K562 (cell line): ENCODE data around the gene ACSS1. TPM values are rescaled to one million over a fixed set of nuclear protein-coding genes. Genes with fewer than 3 reads are reported as not detected.

ENCODE experiments used
- ATAC-seq: fragments of 200-7000 bp; cut with Tn5 transposase; 3 replicates; pipeline ENCODE4 v1.9.1; 2020; ENCODE audit warnings: moderate library complexity
- BruUV-seq: library from RNA; stranded (reverse); fragments of 400-500 nt; replicated peaks from 2 replicates; lab custom pipeline; 2021; lab: Mats Ljungman, UMichigan
- CTCF ChIA-PET: fragments of 300-600 bp; formaldehyde crosslinking; extraction: SDS; loops from one replicate; lab custom pipeline; 2021; ENCODE audit warnings: low intra/inter-chr PET ratio; lab: Yijun Ruan, JAX
- POLR2A ChIA-PET: fragments of 300-600, 350-650 bp; sonication (Branson Sonifier 250); formaldehyde crosslinking; extraction: SDS; loops from one replicate; lab custom pipeline; 2021; ENCODE audit warnings: antibody characterized with exemption, inconsistent platforms; lab: Yijun Ruan, JAX
- DNase-seq, 4 experiments: peaks; one replicate each; pipeline versions ENCODE4 v3.0.0 to v3.0.0-alpha.2; 2011 to 2018; ENCODE audit warnings: low spot score in 3 of 4, mixed read lengths in 3 of 4; ENCODE audit errors: extremely low read depth in 1 of 4
- FAIRE-seq: peaks from 2 replicates; lab custom pipeline; 2011; peaks lifted over from hg19 to GRCh38; lab: Jason Lieb, UNC
- H2AFZ ChIP-seq: 2 replicates; pipeline ENCODE4 v1.6.0; 2011; ENCODE audit warnings: low read depth, low read length, control low read depth, inconsistent platforms
- H3K27ac ChIP-seq: fragments of 200-600 bp; 3 replicates; pipeline ENCODE4 v1.8.0; 2011; ENCODE audit warnings: low read depth, mild to moderate bottlenecking, control low read depth, inconsistent platforms, low read length, moderate library complexity, mixed read lengths; ENCODE audit errors: extremely low read depth
- H3K27me3 ChIP-seq, 2 experiments: fragments of 300-600 bp in 1 of 2; 2 replicates in 1 of 2; 3 replicates in 1 of 2; pipeline versions ENCODE4 v1.6.0 to v1.8.0; 2011; ENCODE audit warnings: inconsistent platforms in 2 of 2, low read length in 2 of 2, mild to moderate bottlenecking in 1 of 2, mixed read lengths in 1 of 2, moderate library complexity in 1 of 2; ENCODE audit not compliant: control insufficient read depth in 2 of 2, insufficient read depth in 2 of 2
- H3K36me3 ChIP-seq: fragments of 300-600 bp; 3 replicates; pipeline ENCODE4 v1.8.0; 2011; ENCODE audit warnings: mild to moderate bottlenecking, low read length, inconsistent platforms; ENCODE audit not compliant: control insufficient read depth, insufficient read depth
- H3K4me1 ChIP-seq, 2 experiments: fragments of 200-600 bp in 1 of 2; replicated peaks in 1 of 2; 2 replicates in 1 of 2; 3 replicates in 1 of 2; pipeline versions ENCODE4 v1.5.1 to v1.8.0; 2011; ENCODE audit warnings: inconsistent platforms in 2 of 2, low read length in 2 of 2, mild to moderate bottlenecking in 1 of 2, mixed read lengths in 1 of 2, moderate library complexity in 1 of 2; ENCODE audit not compliant: control insufficient read depth in 2 of 2, insufficient read depth in 2 of 2
- H3K4me2 ChIP-seq: 2 replicates; pipeline ENCODE4 v1.6.1; 2011; ENCODE audit warnings: low read length, control low read depth, inconsistent platforms, mixed read lengths; ENCODE audit not compliant: insufficient read depth
- H3K4me3 ChIP-seq: fragments of 200-600 bp; sonication (generic), shearing (Covaris generic); 2 replicates; pipeline ENCODE4 v1.5.1; 2016; ENCODE audit warnings: control low read depth, inconsistent platforms
- H3K79me2 ChIP-seq: fragments of 200-600 bp; 3 replicates; pipeline ENCODE4 v1.8.0; 2011; ENCODE audit warnings: low read length, inconsistent platforms; ENCODE audit not compliant: control insufficient read depth, insufficient read depth
- H3K9ac ChIP-seq, 2 experiments: 2 replicates each; pipeline versions ENCODE4 v1.6.0 to v1.6.1; 2011; ENCODE audit warnings: low read depth in 2 of 2, low read length in 2 of 2, control low read depth in 1 of 2, inconsistent platforms in 1 of 2, mild to moderate bottlenecking in 1 of 2, mixed read lengths in 1 of 2; ENCODE audit not compliant: insufficient read depth in 1 of 2
- H3K9me1 ChIP-seq: one replicate; pipeline ENCODE4 v1.6.0; 2011; ENCODE audit warnings: inconsistent platforms, mild to moderate bottlenecking, low read length, moderate library complexity; ENCODE audit not compliant: control insufficient read depth, insufficient read depth
- H3K9me3 ChIP-seq: replicated peaks from 2 replicates; pipeline ENCODE4 v1.5.1; 2011; ENCODE audit warnings: low read depth, low read length, inconsistent platforms; ENCODE audit not compliant: control insufficient read depth, insufficient read depth
- H4K20me1 ChIP-seq: replicated peaks from 2 replicates; pipeline ENCODE4 v1.6.1; 2011; ENCODE audit warnings: low read length, inconsistent platforms, mixed read lengths; ENCODE audit not compliant: control insufficient read depth, insufficient read depth
- BMI1 ChIP-seq: fragments of 150-350 bp; IDR thresholded peaks from 2 replicates; pipeline ENCODE4 v1.6.1; 2014; ENCODE audit warnings: low read length
- EP300 ChIP-seq: IDR thresholded peaks from 2 replicates; pipeline ENCODE4 v1.6.1; 2012; ENCODE audit warnings: low read length, improper control_type of control experiment
- GTF2F1 ChIP-seq: IDR thresholded peaks from 2 replicates; pipeline ENCODE4 v1.6.1; 2011; ENCODE audit warnings: low read depth, low read length, improper control_type of control experiment
- MEF2D ChIP-seq: conservative IDR thresholded peaks from 2 replicates; pipeline ENCODE4 v1.6.1; 2016; ENCODE audit warnings: low read depth, missing genetic modification characterization, missing compliant biosample characterization
- MYC ChIP-seq, 2 experiments: fragments of 250-450 bp in 1 of 2; sonication (Bioruptor Pico) in 1 of 2; IDR thresholded peaks; 2 replicates each; pipeline versions ENCODE4 v1.5.1 to v1.6.1; 2012 to 2021; ENCODE audit warnings: low read depth in 2 of 2, borderline replicate concordance in 1 of 2, improper control_type of control experiment in 1 of 2, low read length in 1 of 2, mild to moderate bottlenecking in 1 of 2, moderate library complexity in 1 of 2
- PCBP2 ChIP-seq: fragments of 200-400 bp; formaldehyde crosslinking; IDR thresholded peaks from 2 replicates; pipeline ENCODE4 v1.6.1; 2018; ENCODE audit warnings: low read length, low read depth, mild to moderate bottlenecking, moderate library complexity; ENCODE audit not compliant: poor library complexity, severe bottlenecking
- PKNOX1 ChIP-seq: fragments of 450-650 bp; IDR thresholded peaks from 2 replicates; pipeline ENCODE4 v1.6.1; 2016
- RBM25 ChIP-seq: fragments of 200-400 bp; formaldehyde crosslinking; IDR thresholded peaks from 2 replicates; pipeline ENCODE4 v1.6.1; 2018; ENCODE audit warnings: low read length, low read depth, moderate library complexity; ENCODE audit not compliant: severe bottlenecking
- XRCC4 ChIP-seq: IDR thresholded peaks from one replicate; pipeline ENCODE4 v1.6.1; 2011; ENCODE audit not compliant: insufficient read depth, insufficient read length; ENCODE audit errors: extremely low read depth
- ZNF449 ChIP-seq: fragments of 250-450 bp; sonication (Bioruptor Pico); IDR thresholded peaks from 2 replicates; pipeline ENCODE4 v1.8.0; 2022; ENCODE audit warnings: moderate library complexity, mild to moderate bottlenecking, inconsistent platforms
- WGBS: fragments of 100-300 bp; shearing (Covaris generic); methylation state at CpG from one replicate; pipeline ENCODE4 v1.1.6; 2016; ENCODE audit warnings: low coverage, mixed read lengths; ENCODE audit not compliant: insufficient coverage; ENCODE audit errors: missing lambda C conversion rate; 5-methylcytosine and 5-hydroxymethylcytosine counted together
- in situ Hi-C: fragments of 300-500 bp; cut with MboI; formaldehyde crosslinking; loops from 4 replicates; pipeline ENCODE4 v1.15.0; 2018; ENCODE audit warnings: inconsistent platforms, mixed read lengths
- intact Hi-C: fragments of 100-400 bp; cut with micrococcal nuclease; formaldehyde crosslinking; loops from 2 replicates; pipeline ENCODE4 v1.14.2; 2022
- polyA plus RNA-seq, 8 experiments: library from polyadenylated mRNA; depleted of rRNA in 4 of 8; stranded (reverse) in 5 of 8; unstranded in 3 of 8; fragments of >200 nt; fragmentation: Nextera tagmentation in 2 of 8; fragmentation: Illumina TruSeq in 1 of 8; extraction: Ambion mirVana in 2 of 8; extraction: Trizol in 1 of 8; gene quantifications; 2 replicates each; pipeline versions ENCODE4 v1.2.1 to v1.2.3, GENCODE V29; 2011 to 2014; ENCODE audit warnings: inconsistent platforms in 1 of 8, missing spikeins in 1 of 8
- total RNA-seq, 7 experiments: library from RNA; depleted of rRNA in 6 of 7; stranded (reverse); fragments of >200 nt in 6 of 7; fragmentation: Illumina TruSeq in 2 of 7; extraction: Trizol in 2 of 7; gene quantifications; 2 replicates each; pipeline versions ENCODE4 v1.2.1 to v1.2.3, GENCODE V29; 2011 to 2021; ENCODE audit warnings: low replicate concordance in 1 of 7
- TF ChIP-seq, protein P1 (sequence below), 2 experiments: fragments of 200-800 bp in 1 of 2; sonication (Bioruptor generic) in 1 of 2; sonication (generic) in 1 of 2; formaldehyde crosslinking in 1 of 2; IDR thresholded peaks in 1 of 2; conservative IDR thresholded peaks in 1 of 2; 2 replicates each; pipeline versions ENCODE4 v1.5.0 to v1.6.1; 2016 to 2020; ENCODE audit warnings: missing compliant biosample characterization in 1 of 2, missing genetic modification characterization in 1 of 2, missing genetic modification reagents in 1 of 2

Gene ACSS1
- total and polyA plus RNA-seq, 9 of the 15 experiments (the other 6 are each of a cell fraction or from before 2014, with no cell fraction given): 0.07 to 2.1 (median 0.27) TPM; not detected in 3

DNA sequence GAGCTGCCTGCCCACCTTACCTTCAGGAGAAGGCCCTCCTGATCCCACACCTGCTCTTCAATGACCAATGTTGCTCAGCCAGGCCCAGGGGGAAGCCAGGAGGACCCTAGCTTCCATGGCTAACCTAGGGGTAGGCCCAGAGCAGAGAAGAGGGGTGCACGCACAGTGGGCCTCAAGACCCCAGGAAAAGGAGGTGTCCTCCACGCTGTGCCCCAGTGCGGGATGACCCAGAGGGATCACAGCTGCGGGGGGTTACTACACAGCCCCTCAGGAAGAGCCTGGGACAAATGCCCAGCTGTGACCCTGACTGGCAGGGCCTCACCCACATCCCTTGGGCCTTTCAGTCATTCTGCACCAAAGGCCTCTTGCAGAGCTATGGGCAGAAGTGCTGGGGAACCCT is 33.8 kb downstream of the ACSS1 start:
- Histone ChIP-seq H3K79me2 (no peaks in the 10 kb centered on the region), H3K9me3 (no peaks in the 10 kb centered on the region), H3K36me3 (no peaks in the 10 kb centered on the region), H3K9ac (no peak overlapping the region), H3K27me3 (peaks cover 0 to 16% of the 10 kb centered on the region in 2 experiments; a peak in 3 of 5 replicates), H3K27ac (no peak overlapping the region), H3K9me1 (no peaks in the 10 kb centered on the region), H3K4me1 (no peaks in the 10 kb centered on the region), H4K20me1 (no peaks in the 10 kb centered on the region; the same call in 1 of the 2 replicates), H2AFZ (no peak overlapping the region), H3K4me2 (no peak overlapping the region), H3K4me3 (no peak overlapping the region)
- WGBS: 0% methylated on average over 1 of the region's 4 CpGs
- no peak for FAIRE-seq
- in situ Hi-C loops (no loop called here), intact Hi-C loops (no loop called here)
- ChIA-PET POLR2A (no interaction called here), CTCF (no interaction called here)
- no TSS peak for BruUV-seq
- no peak for DNase-seq
- ATAC-seq: no peak
- TF ChIP-seq BMI1: no peak
- TF ChIP-seq, all 486 proteins: peak for 0

- Histone ChIP-seq H3K79me2 (no peaks in the 10 kb centered on the region), H2AFZ (no peak overlapping the region), H3K9ac (no peak overlapping the region), H3K4me3 (no peak overlapping the region), H3K36me3 (no peaks in the 10 kb centered on the region), H3K27ac (no peak overlapping the region), H3K9me1 (no peaks in the 10 kb centered on the region), H3K4me1 (no peaks in the 10 kb centered on the region), H3K27me3 (peaks cover 0 to 22% of the 10 kb centered on the region in 2 experiments; a peak in 3 of 5 replicates), H3K9me3 (no peaks in the 10 kb centered on the region), H4K20me1 (no peaks in the 10 kb centered on the region; the same call in 1 of the 2 replicates), H3K4me2 (no peak overlapping the region)
- ATAC-seq (no peak), DNase-seq (no peak), FAIRE-seq (no peak)
- ChIA-PET CTCF (no interaction called here), POLR2A (interaction anchor here (1.2 kb wide), 1 partner anchor 45 kb away, joined by 5 read pairs; no protein-coding TSS in a partner anchor)
- in situ Hi-C loops (no loop called here), intact Hi-C loops (no loop called here)
- BruUV-seq: no TSS peak
- WGBS: 5% methylated on average over 9 of the region's 10 CpGs
- TF ChIP-seq RBM25: no peak
- TF ChIP-seq PKNOX1: no peak
- TF ChIP-seq ZNF449 (CRISPR knock-in tag): no peak
- TF ChIP-seq GTF2F1: no peak
- no peak for TF ChIP-seq MYC (IDR thresholded peaks at IDR 0.05; ENCODE audit: low read depth, low read length)
- TF ChIP-seq MYC (CRISPR knock-in tag; IDR thresholded peaks at IDR 0.05; ENCODE audit: borderline replicate concordance, low read depth): no peak
- TF ChIP-seq XRCC4: no peak
- TF ChIP-seq, protein P1, sequence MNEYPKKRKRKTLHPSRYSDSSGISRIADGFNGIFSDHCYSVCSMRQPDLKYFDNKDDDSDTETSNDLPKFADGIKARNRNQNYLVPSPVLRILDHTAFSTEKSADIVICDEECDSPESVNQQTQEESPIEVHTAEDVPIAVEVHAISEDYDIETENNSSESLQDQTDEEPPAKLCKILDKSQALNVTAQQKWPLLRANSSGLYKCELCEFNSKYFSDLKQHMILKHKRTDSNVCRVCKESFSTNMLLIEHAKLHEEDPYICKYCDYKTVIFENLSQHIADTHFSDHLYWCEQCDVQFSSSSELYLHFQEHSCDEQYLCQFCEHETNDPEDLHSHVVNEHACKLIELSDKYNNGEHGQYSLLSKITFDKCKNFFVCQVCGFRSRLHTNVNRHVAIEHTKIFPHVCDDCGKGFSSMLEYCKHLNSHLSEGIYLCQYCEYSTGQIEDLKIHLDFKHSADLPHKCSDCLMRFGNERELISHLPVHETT (CRISPR knock-in tag; conservative IDR thresholded peaks at IDR 0.05 in 1 of 2, IDR thresholded peaks at IDR 0.05 in 1 of 2): no peak
- TF ChIP-seq MEF2D (tag): no peak
- no peak for TF ChIP-seq EP300
- TF ChIP-seq PCBP2: no peak
These were observed 34.6 kb downstream of the ACSS1 start for GRCh38 chr20:25023356-25023755.
